Mesothelial cell of epicardium (in vitro differentiated cells): ENCODE results near the gene LGALS12. TPM values are rescaled to one million over a fixed set of nuclear protein-coding genes. Genes with fewer than 3 reads are reported as not detected.

Experiments
- DNase-seq, 2 experiments: peaks; one replicate each; pipeline ENCODE4 v3.0.0; 2021; ENCODE audit warnings: low spot score in 2 of 2; ENCODE audit not compliant: unreplicated experiment in 2 of 2
- H3K27ac Mint-ChIP-seq: 2 replicates; pipeline ENCODE4 v1.8.0; 2021; ENCODE audit warnings: mixed read lengths
- H3K27me3 Mint-ChIP-seq: 2 replicates; pipeline ENCODE4 v1.8.0; 2021; ENCODE audit warnings: low read depth, mixed read lengths
- H3K36me3 Mint-ChIP-seq: 2 replicates; pipeline ENCODE4 v1.8.0; 2021; ENCODE audit warnings: mixed read lengths
- H3K4me1 Mint-ChIP-seq: 2 replicates; pipeline ENCODE4 v1.8.0; 2021; ENCODE audit warnings: mixed read lengths
- H3K4me3 Mint-ChIP-seq: 2 replicates; pipeline ENCODE4 v1.8.0; 2021; ENCODE audit warnings: mild to moderate bottlenecking, moderate library complexity, mixed read lengths
- H3K9me3 Mint-ChIP-seq: 2 replicates; pipeline ENCODE4 v1.8.0; 2021; ENCODE audit warnings: mixed read lengths
- CTCF ChIP-seq: fragments of 200-600 bp; sonication (generic); IDR thresholded peaks from one replicate; pipeline ENCODE4 v1.5.0; 2021; ENCODE audit warnings: antibody characterized with exemption; ENCODE audit not compliant: unreplicated experiment
- total RNA-seq: library from RNA; stranded (reverse); gene quantifications from 3 replicates; pipeline ENCODE4 v1.2.1, GENCODE V29; 2021

LGALS12 gene
- total RNA-seq, 1 donor from 2014 or later: 0.58 TPM

GRCh38 chr11:63553759-63554158 is 47.9 kb downstream of the LGALS12 start:
- Mint-ChIP-seq H3K27me3 (no peaks in the 10 kb centered on the region), H3K27ac (no peak overlapping the region), H3K9me3 (no peaks in the 10 kb centered on the region), H3K36me3 (no peaks in the 10 kb centered on the region), H3K4me3 (no peak overlapping the region), H3K4me1 (peaks cover 12% of the 10 kb centered on the region)
- DNase-seq: no peak
- no peak for TF ChIP-seq CTCF

- no peak overlapping the region for H3K27ac Mint-ChIP-seq
- no peaks in the 10 kb centered on the region for H3K27me3 Mint-ChIP-seq
- no peak overlapping the region for H3K4me3 Mint-ChIP-seq
These were observed 49.0 kb downstream of the LGALS12 start for GRCh38 chr11:63554877-63555223.

GRCh38 chr11:63556404-63557013 is 50.6 kb downstream of the LGALS12 start:
- Mint-ChIP-seq H3K27me3 (no peaks in the 10 kb centered on the region), H3K4me3 (no peak overlapping the region), H3K36me3 (no peaks in the 10 kb centered on the region), H3K4me1 (peaks cover 12% of the 10 kb centered on the region), H3K27ac (no peak overlapping the region), H3K9me3 (no peaks in the 10 kb centered on the region)
- no peak for TF ChIP-seq CTCF
- DNase-seq: no peak

More at GRCh38 chr11:63554877-63555223, 49.0 kb downstream of the LGALS12 start:
- no peak for DNase-seq
- Mint-ChIP-seq H3K36me3 (no peaks in the 10 kb centered on the region), H3K9me3 (no peaks in the 10 kb centered on the region), H3K4me1 (peaks cover 12% of the 10 kb centered on the region)
- TF ChIP-seq CTCF: no peak

GRCh38 chr11:63557570-63557969 is 51.7 kb downstream of the LGALS12 start:
- Mint-ChIP-seq H3K27me3 (no peaks in the 10 kb centered on the region), H3K9me3 (no peaks in the 10 kb centered on the region), H3K4me3 (no peak overlapping the region), H3K27ac (no peak overlapping the region), H3K4me1 (peaks cover 12% of the 10 kb centered on the region), H3K36me3 (no peaks in the 10 kb centered on the region)
- no peak for TF ChIP-seq CTCF
- DNase-seq: no peak

GRCh38 chr11:63558459-63559157 is 52.7 kb downstream of the LGALS12 start:
- Mint-ChIP-seq H3K27me3 (no peaks in the 10 kb centered on the region), H3K9me3 (no peaks in the 10 kb centered on the region), H3K4me1 (peaks cover 12% of the 10 kb centered on the region), H3K36me3 (no peaks in the 10 kb centered on the region), H3K27ac (no peak overlapping the region), H3K4me3 (no peak overlapping the region)
- no peak for DNase-seq
- no peak for TF ChIP-seq CTCF
